Breast epithelium (tissue), 4 donors: ENCODE data around the gene FRMPD2. TPM values are rescaled to one million over a fixed set of nuclear protein-coding genes. Genes with fewer than 3 reads are reported as not detected.

Source experiments
- DNase-seq, 2 donors: peaks; one replicate each; pipeline ENCODE4 v3.0.0-alpha.2; 2019; ENCODE audit warnings: low spot score in 2 of 2
- H3K27ac ChIP-seq, 2 donors: fragments of 200-600 bp; sonication (generic) in 1 of 2; one replicate each; pipeline ENCODE4 v1.5.1; 2016 to 2019; ENCODE audit warnings: mild to moderate bottlenecking in 1 of 2
- H3K27me3 ChIP-seq, 2 donors: fragments of 200-600 bp; sonication (generic) in 1 of 2; one replicate each; pipeline versions ENCODE4 v1.5.1 to v1.6.0; 2017 to 2019; ENCODE audit warnings: control low read depth in 1 of 2, mild to moderate bottlenecking in 1 of 2
- H3K36me3 ChIP-seq: fragments of 200-600 bp; one replicate; pipeline ENCODE4 v1.5.1; 2019
- H3K4me1 ChIP-seq, 2 donors: fragments of 200-600 bp; sonication (generic); one replicate each; pipeline ENCODE4 v1.5.1; 2016 to 2019; ENCODE audit warnings: control low read depth in 1 of 2
- H3K4me3 ChIP-seq, 3 donors: fragments of 200-600 bp; sonication (generic); 1 replicate in 2 of 3; 2 replicates in 1 of 3; pipeline ENCODE4 v1.5.1; 2016 to 2019; ENCODE audit warnings: mild to moderate bottlenecking in 3 of 3, moderate library complexity in 2 of 3
- H3K9me3 ChIP-seq, 2 donors: fragments of 200-600 bp; sonication (generic) in 1 of 2; one replicate each; pipeline ENCODE4 v1.5.1; 2016 to 2019; ENCODE audit warnings: control low read depth in 1 of 2
- POLR2A ChIP-seq: fragments of 450-650 bp; IDR thresholded peaks from one replicate; pipeline ENCODE4 v1.6.1; 2016; ENCODE audit warnings: antibody characterized with exemption, mild to moderate bottlenecking, moderate library complexity
- POLR2AphosphoS5 ChIP-seq, 3 donors: sonication (generic); formaldehyde crosslinking; IDR thresholded peaks; one replicate each; pipeline ENCODE4 v1.6.1; 2017; ENCODE audit warnings: antibody characterized with exemption in 3 of 3
- intact Hi-C: fragments of 100-400 bp; cut with DNase I; formaldehyde crosslinking; loops from one replicate; pipeline ENCODE4 v1.15.1; 2023; ENCODE audit warnings: low total_unique reads
- total RNA-seq, 3 donors: library from RNA; depleted of rRNA; stranded (reverse); fragments of >200 nt; gene quantifications; one replicate each; pipeline ENCODE4 v1.1.0, GENCODE V29; 2016
- TF ChIP-seq, protein P1 (sequence below), 3 donors: fragments of 450-650 bp; IDR thresholded peaks; one replicate each; pipeline ENCODE4 v1.5.1; 2016 to 2017; ENCODE audit warnings: antibody characterized with exemption in 3 of 3, mild to moderate bottlenecking in 3 of 3, moderate library complexity in 3 of 3

Gene FRMPD2
- total RNA-seq, 3 donors from 2014 or later, result 1.9 to 4.6 TPM; not detected in 1

DNA sequence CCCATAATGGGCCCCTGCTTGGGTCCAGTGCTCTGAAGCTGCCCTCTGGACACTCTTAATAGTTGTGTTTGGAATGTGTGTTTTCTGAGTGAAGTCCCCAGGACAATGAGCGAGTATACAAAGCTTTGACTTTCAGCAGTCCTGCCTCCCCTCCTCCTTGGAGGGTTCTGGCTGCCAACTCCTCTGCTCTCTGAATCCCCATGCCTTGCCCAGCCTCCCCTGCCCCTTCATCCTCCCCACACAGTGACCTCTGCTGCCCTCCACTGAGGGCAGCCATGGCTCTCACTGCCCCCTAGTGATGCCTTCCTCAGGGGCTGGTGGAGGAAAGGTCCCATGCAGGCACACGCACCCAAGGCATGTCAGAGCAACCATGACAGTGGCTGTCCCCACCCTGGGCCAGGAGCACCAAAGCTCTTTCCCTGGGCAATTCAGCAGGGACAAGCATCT is 40.9 kb downstream of the FRMPD2 start:
- intact Hi-C loops, result no loop called here
- Histone ChIP-seq H3K27me3 (no peaks in the 10 kb centered on the region), H3K36me3 (no peaks in the 10 kb centered on the region), H3K27ac (no peak overlapping the region), H3K4me1 (no peaks in the 10 kb centered on the region), H3K9me3 (no peaks in the 10 kb centered on the region), H3K4me3 (no peak overlapping the region)
- no peak for DNase-seq
- TF ChIP-seq POLR2A (no peak), POLR2AphosphoS5 (IDR thresholded peaks at IDR 0.05) (no peak)
- TF ChIP-seq, protein P1, sequence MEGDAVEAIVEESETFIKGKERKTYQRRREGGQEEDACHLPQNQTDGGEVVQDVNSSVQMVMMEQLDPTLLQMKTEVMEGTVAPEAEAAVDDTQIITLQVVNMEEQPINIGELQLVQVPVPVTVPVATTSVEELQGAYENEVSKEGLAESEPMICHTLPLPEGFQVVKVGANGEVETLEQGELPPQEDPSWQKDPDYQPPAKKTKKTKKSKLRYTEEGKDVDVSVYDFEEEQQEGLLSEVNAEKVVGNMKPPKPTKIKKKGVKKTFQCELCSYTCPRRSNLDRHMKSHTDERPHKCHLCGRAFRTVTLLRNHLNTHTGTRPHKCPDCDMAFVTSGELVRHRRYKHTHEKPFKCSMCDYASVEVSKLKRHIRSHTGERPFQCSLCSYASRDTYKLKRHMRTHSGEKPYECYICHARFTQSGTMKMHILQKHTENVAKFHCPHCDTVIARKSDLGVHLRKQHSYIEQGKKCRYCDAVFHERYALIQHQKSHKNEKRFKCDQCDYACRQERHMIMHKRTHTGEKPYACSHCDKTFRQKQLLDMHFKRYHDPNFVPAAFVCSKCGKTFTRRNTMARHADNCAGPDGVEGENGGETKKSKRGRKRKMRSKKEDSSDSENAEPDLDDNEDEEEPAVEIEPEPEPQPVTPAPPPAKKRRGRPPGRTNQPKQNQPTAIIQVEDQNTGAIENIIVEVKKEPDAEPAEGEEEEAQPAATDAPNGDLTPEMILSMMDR (IDR thresholded peaks at IDR 0.05), result no peak

DNA sequence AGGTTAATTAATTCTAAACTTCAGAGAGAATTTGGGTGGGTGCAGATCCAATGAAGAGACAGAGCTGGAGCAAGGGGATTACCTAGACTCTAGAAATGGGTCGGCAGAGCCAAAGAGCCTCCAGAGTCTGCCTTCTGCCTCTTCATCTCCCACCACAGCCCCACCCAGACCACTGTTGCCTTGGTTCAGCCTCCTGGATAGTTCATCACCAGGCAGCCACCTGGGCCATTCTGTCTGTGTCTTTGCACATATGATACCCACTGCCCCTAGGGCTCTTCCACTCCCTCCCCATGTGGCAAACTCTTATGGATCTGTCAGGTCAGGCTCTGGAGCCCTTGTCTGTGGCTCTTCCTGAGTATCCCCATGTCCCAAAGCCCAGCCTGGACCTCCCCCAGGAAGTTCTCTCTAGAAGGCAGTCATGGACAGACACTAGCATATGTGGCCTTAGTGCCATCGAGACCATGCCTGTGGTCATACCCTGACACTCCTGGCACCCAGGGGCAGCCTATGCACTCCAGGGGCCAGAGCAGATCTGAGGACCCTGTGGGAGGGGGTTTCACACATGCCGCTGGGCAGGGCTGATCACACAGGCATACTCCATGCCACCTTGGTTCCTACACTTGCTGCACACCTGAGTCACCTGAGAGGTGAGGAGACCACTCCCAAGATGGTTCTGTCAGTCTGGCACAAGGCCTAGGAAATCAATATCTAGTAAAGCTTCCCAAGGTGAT is 41.6 kb downstream of the FRMPD2 start:
- intact Hi-C loops, result no loop called here

DNA sequence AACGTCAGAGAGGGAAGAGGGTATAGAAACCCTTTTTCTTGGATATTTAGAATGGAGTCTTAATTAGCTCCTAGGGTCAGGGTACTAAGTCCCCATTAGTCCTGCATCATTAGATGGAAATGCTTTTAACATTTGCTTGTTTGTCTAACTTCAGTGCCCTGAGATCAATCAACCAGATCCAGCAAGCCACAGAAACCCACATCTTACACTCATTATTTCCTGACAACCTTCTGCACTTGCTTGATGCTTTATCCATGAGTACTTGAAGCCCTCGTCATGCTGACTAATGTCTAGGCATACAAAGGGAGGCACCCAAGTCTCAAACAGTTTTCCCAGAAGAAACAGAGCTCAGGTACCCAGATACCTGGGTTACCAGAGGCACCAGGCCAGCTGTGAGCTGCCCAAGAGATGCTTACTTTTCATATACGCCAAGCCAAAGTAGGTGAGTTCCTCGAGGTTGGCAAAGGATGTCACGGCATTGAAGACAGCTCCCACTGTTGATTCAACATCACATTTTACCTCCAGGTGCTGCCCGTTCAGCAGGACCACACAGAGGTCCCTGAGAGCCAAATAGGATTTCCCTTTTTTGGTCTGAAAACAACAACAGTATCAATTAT is 42.7 kb downstream of the FRMPD2 start:
- DNase-seq, result no peak
- H3K4me3 ChIP-seq, result no peak overlapping the region
- H3K27ac ChIP-seq, result no peak overlapping the region
- intact Hi-C loops, result no loop called here
- H3K36me3 ChIP-seq, result no peaks in the 10 kb centered on the region
- no peaks in the 10 kb centered on the region for H3K27me3 ChIP-seq
- H3K4me1 ChIP-seq, result no peaks in the 10 kb centered on the region
- no peaks in the 10 kb centered on the region for H3K9me3 ChIP-seq
- TF ChIP-seq POLR2AphosphoS5 (IDR thresholded peaks at IDR 0.05), result no peak
- TF ChIP-seq, protein P1 (IDR thresholded peaks at IDR 0.05), result no peak
- no peak for TF ChIP-seq POLR2A

More for the DNA sequence above, 41.6 kb downstream of the FRMPD2 start:
- H3K4me1 ChIP-seq, result no peaks in the 10 kb centered on the region
- no peaks in the 10 kb centered on the region for H3K36me3 ChIP-seq
- TF ChIP-seq, protein P1 (IDR thresholded peaks at IDR 0.05), result no peak
- TF ChIP-seq POLR2AphosphoS5 (IDR thresholded peaks at IDR 0.05), result no peak
- no peak for TF ChIP-seq POLR2A
- no peak overlapping the region for H3K4me3 ChIP-seq
- H3K27me3 ChIP-seq, result no peaks in the 10 kb centered on the region
- H3K27ac ChIP-seq, result no peak overlapping the region
- no peak for DNase-seq
- no peaks in the 10 kb centered on the region for H3K9me3 ChIP-seq

DNA sequence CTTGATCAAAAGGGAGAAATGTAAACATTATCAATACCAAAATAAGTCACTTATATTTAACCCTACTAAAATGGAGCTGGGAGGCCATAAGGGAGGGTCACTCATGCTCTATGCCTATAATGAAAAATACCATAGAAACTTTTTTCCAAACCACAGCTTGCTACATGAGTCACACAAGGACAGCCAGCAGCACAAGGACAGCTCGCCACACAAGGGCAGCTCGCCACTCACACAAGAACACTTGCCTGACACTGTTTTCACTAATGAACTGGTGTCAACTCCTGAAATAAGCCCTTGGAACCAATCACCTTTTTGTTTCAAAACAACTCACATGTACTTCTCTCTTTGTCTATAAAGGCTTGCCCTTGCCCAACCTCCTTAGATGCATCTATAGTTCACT is 43.3 kb downstream of the FRMPD2 start:
- TF ChIP-seq, protein P1 (IDR thresholded peaks at IDR 0.05), result no peak
- no peak for TF ChIP-seq POLR2A
- TF ChIP-seq POLR2AphosphoS5 (IDR thresholded peaks at IDR 0.05), result no peak
- intact Hi-C loops, result no loop called here
- Histone ChIP-seq H3K27me3 (no peaks in the 10 kb centered on the region), H3K4me3 (no peak overlapping the region), H3K27ac (no peak overlapping the region), H3K36me3 (no peaks in the 10 kb centered on the region), H3K9me3 (no peaks in the 10 kb centered on the region), H3K4me1 (no peaks in the 10 kb centered on the region)
- no peak for DNase-seq

DNA sequence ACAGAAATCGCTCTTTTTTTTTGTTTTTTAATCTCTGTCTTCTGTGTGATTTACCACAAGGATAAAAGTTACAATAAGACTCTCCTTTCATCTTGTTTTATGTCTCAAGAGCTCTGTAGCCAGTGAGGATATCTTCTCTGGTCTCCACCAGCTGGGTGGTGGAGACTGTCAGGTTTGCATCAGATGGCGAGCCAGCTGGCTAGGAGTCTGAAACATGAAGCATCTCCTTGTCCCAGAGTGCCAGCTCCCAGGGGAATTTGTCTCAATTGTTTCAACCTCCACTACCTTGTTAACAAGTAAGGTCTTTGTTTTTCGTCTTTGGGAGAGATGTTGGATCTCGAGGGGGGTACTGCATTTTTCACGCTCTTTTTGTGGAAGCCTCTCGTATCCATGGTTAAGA is 47.3 kb downstream of the FRMPD2 start:
- DNase-seq, result no peak
- Histone ChIP-seq H3K27ac (no peak overlapping the region), H3K4me1 (no peaks in the 10 kb centered on the region), H3K27me3 (no peaks in the 10 kb centered on the region), H3K4me3 (no peak overlapping the region), H3K36me3 (no peaks in the 10 kb centered on the region), H3K9me3 (no peaks in the 10 kb centered on the region)
- intact Hi-C loops, result no loop called here
- TF ChIP-seq POLR2A, result no peak
- TF ChIP-seq POLR2AphosphoS5 (IDR thresholded peaks at IDR 0.05), result no peak
- TF ChIP-seq, protein P1 (IDR thresholded peaks at IDR 0.05), result no peak
